GM12878 (cell line): ENCODE results near the gene B3GNT9.
A peak's percentile ranks its signal among the peaks of the same experiment; 100 is the strongest.

Source experiments
- IKZF2 ChIP-seq, 2 experiments: fragments of 450-650 bp; IDR thresholded peaks; 2 replicates each; pipeline ENCODE4 v1.6.1; 2017; ENCODE audit warnings: mild to moderate bottlenecking in 2 of 2, moderate library complexity in 2 of 2
- TAF1 ChIP-seq: IDR thresholded peaks from 2 replicates; pipeline ENCODE4 v1.6.1; 2011; ENCODE audit warnings: mild to moderate bottlenecking, low read depth, low read length, borderline replicate concordance
- TF ChIP-seq, protein P1 (sequence below), 3 experiments: IDR thresholded peaks in 2 of 3; conservative IDR thresholded peaks in 1 of 3; 2 replicates each; pipeline ENCODE4 v1.5.1; 2011; ENCODE audit warnings: low read depth in 3 of 3, low read length in 3 of 3, mild to moderate bottlenecking in 3 of 3, control low read depth in 2 of 3, moderate library complexity in 2 of 3, inconsistent platforms in 1 of 3, mixed read lengths in 1 of 3; ENCODE audit not compliant: control insufficient read depth in 2 of 3, insufficient read depth in 1 of 3; ENCODE audit errors: extremely low read depth in 1 of 3
- TF ChIP-seq, protein P2 (sequence below): fragments of 450-650 bp; formaldehyde crosslinking; IDR thresholded peaks from 2 replicates; pipeline ENCODE4 v1.4.0; 2020; ENCODE audit warnings: mild to moderate bottlenecking, moderate library complexity
- TF ChIP-seq, protein P3 (sequence below): fragments of 450-650 bp; conservative IDR thresholded peaks from 2 replicates; pipeline ENCODE4 v1.6.1; 2017; ENCODE audit warnings: mild to moderate bottlenecking, moderate library complexity

DNA sequence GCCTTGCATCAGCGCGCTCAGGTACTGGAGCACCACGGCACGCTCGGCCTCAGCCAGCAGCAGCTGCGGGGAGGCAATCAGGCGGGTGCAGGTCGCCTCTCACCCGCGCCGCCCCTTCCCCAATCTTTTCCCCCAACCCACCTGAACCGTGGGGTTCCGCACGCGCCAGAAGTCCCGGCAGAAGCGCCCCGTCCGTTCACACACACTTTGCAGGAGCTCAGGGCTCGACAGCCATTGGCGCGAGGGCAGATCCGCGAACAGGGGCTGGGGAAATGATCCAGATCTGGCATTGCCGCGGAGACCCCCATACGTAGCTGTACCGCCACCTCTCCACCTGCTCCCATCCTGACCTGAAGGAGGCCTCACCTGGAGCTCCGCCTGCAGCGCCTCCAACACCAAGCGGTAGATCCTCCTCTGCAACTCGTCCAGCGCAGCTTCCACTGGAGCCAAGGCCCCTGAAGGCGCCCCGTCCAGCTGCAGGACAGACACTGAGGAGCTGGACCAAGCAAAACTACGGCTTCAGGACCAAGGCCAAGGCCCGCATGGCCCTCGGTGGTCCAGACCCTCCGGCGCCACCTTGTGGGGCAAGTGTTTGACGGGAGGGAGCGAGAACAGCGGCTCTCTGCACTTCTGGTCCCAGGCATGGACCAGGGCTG, 34.3 kb upstream of the B3GNT9 start:
- TF ChIP-seq, protein P1, sequence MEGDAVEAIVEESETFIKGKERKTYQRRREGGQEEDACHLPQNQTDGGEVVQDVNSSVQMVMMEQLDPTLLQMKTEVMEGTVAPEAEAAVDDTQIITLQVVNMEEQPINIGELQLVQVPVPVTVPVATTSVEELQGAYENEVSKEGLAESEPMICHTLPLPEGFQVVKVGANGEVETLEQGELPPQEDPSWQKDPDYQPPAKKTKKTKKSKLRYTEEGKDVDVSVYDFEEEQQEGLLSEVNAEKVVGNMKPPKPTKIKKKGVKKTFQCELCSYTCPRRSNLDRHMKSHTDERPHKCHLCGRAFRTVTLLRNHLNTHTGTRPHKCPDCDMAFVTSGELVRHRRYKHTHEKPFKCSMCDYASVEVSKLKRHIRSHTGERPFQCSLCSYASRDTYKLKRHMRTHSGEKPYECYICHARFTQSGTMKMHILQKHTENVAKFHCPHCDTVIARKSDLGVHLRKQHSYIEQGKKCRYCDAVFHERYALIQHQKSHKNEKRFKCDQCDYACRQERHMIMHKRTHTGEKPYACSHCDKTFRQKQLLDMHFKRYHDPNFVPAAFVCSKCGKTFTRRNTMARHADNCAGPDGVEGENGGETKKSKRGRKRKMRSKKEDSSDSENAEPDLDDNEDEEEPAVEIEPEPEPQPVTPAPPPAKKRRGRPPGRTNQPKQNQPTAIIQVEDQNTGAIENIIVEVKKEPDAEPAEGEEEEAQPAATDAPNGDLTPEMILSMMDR (IDR thresholded peaks at IDR 0.05 in 2 of 3, conservative IDR thresholded peaks at IDR 0.05 in 1 of 3; ENCODE audit: control insufficient read depth in 2 of 3, extremely low read depth in 1 of 3, insufficient read depth in 1 of 3, low read depth in 3 of 3, low read length in 3 of 3), result peak; percentile 73 to 90 (median 88)
- TF ChIP-seq, protein P2, sequence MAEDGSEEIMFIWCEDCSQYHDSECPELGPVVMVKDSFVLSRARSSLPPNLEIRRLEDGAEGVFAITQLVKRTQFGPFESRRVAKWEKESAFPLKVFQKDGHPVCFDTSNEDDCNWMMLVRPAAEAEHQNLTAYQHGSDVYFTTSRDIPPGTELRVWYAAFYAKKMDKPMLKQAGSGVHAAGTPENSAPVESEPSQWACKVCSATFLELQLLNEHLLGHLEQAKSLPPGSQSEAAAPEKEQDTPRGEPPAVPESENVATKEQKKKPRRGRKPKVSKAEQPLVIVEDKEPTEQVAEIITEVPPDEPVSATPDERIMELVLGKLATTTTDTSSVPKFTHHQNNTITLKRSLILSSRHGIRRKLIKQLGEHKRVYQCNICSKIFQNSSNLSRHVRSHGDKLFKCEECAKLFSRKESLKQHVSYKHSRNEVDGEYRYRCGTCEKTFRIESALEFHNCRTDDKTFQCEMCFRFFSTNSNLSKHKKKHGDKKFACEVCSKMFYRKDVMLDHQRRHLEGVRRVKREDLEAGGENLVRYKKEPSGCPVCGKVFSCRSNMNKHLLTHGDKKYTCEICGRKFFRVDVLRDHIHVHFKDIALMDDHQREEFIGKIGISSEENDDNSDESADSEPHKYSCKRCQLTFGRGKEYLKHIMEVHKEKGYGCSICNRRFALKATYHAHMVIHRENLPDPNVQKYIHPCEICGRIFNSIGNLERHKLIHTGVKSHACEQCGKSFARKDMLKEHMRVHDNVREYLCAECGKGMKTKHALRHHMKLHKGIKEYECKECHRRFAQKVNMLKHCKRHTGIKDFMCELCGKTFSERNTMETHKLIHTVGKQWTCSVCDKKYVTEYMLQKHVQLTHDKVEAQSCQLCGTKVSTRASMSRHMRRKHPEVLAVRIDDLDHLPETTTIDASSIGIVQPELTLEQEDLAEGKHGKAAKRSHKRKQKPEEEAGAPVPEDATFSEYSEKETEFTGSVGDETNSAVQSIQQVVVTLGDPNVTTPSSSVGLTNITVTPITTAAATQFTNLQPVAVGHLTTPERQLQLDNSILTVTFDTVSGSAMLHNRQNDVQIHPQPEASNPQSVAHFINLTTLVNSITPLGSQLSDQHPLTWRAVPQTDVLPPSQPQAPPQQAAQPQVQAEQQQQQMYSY (CRISPR knock-in tag), result no peak
- TF ChIP-seq, protein P3, sequence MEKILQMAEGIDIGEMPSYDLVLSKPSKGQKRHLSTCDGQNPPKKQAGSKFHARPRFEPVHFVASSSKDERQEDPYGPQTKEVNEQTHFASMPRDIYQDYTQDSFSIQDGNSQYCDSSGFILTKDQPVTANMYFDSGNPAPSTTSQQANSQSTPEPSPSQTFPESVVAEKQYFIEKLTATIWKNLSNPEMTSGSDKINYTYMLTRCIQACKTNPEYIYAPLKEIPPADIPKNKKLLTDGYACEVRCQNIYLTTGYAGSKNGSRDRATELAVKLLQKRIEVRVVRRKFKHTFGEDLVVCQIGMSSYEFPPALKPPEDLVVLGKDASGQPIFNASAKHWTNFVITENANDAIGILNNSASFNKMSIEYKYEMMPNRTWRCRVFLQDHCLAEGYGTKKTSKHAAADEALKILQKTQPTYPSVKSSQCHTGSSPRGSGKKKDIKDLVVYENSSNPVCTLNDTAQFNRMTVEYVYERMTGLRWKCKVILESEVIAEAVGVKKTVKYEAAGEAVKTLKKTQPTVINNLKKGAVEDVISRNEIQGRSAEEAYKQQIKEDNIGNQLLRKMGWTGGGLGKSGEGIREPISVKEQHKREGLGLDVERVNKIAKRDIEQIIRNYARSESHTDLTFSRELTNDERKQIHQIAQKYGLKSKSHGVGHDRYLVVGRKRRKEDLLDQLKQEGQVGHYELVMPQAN, result peak; percentile 73; the same call in 1 of the 2 replicates
- no peak for TF ChIP-seq TAF1
- no peak for TF ChIP-seq IKZF2 (IDR thresholded peaks at IDR 0.05)
